HL-60/S4 treated with retinoic acid at 250 ng/mL for 4 days and 3 days (cell line): ENCODE results near the gene LITAF.
"Not testable (repeated sequence)": the region's sequence is repeated elsewhere in the genome, so short reads cannot be mapped to it uniquely, and the experiment has no call there.

ENCODE experiments used
- in situ Hi-C: fragments of 300-500 bp; cut with MboI; formaldehyde crosslinking; loops from 2 replicates; pipeline ENCODE4 v1.7.0; 2022; ENCODE audit warnings: low sequenced_read_pairs

The LITAF gene

GRCh38 chr16:11524098-11524760, 62.5 kb downstream of the LITAF start:
- in situ Hi-C loops, result no loop called here

- in situ Hi-C loops, result no loop called here
Measured at GRCh38 chr16:11521055-11521454, 65.7 kb downstream of the LITAF start.

GRCh38 chr16:11520442-11520841, 66.3 kb downstream of the LITAF start:
- in situ Hi-C loops, result no loop called here

GRCh38 chr16:11517961-11518360, 68.8 kb downstream of the LITAF start:
- in situ Hi-C loops, result no loop called here

- in situ Hi-C loops, result no loop called here
Measured at GRCh38 chr16:11515540-11516430, 70.9 kb downstream of the LITAF start.

GRCh38 chr16:11514283-11514682, 72.4 kb downstream of the LITAF start:
- in situ Hi-C loops, result no loop called here

GRCh38 chr16:11513366-11513765, 73.4 kb downstream of the LITAF start:
- in situ Hi-C loops, result not testable (repeated sequence)

GRCh38 chr16:11511801-11512200, 74.9 kb downstream of the LITAF start:
- in situ Hi-C loops, result no loop called here

- in situ Hi-C loops, result no loop called here
Measured at GRCh38 chr16:11511328-11511727, 75.4 kb downstream of the LITAF start.

GRCh38 chr16:11510178-11510973, 76.3 kb downstream of the LITAF start:
- in situ Hi-C loops, result no loop called here

GRCh38 chr16:11507991-11508390, 78.7 kb downstream of the LITAF start:
- in situ Hi-C loops, result no loop called here

GRCh38 chr16:11507350-11507749, 79.4 kb downstream of the LITAF start:
- in situ Hi-C loops, result no loop called here

GRCh38 chr16:11506741-11507305, 79.9 kb downstream of the LITAF start:
- in situ Hi-C loops, result no loop called here

GRCh38 chr16:11504261-11504660, 82.5 kb downstream of the LITAF start:
- in situ Hi-C loops, result not testable (repeated sequence)

GRCh38 chr16:11503566-11503965, 83.2 kb downstream of the LITAF start:
- in situ Hi-C loops, result no loop called here

- in situ Hi-C loops, result no loop called here
Measured at GRCh38 chr16:11502239-11502638, 84.5 kb downstream of the LITAF start.

- in situ Hi-C loops, result no loop called here
Measured at GRCh38 chr16:11501632-11502031, 85.1 kb downstream of the LITAF start.

- in situ Hi-C loops, result no loop called here
Measured at GRCh38 chr16:11500700-11501346, 85.9 kb downstream of the LITAF start.

GRCh38 chr16:11499295-11500089, 87.2 kb downstream of the LITAF start:
- in situ Hi-C loops, result no loop called here

GRCh38 chr16:11498683-11499082, 88.0 kb downstream of the LITAF start:
- in situ Hi-C loops, result no loop called here
